GM21619 (cell line): ENCODE data around the gene LIN9.
"Not testable (repeated sequence)": the region's sequence is repeated elsewhere in the genome, so short reads cannot be mapped to it uniquely, and the experiment has no call there.

ENCODE experiments used
- ATAC-seq: cut with Tn5 transposase; IDR thresholded peaks from one replicate; pipeline ENCODE4 v1.9.1; 2021; ENCODE audit not compliant: unreplicated experiment

The LIN9 gene

DNA sequence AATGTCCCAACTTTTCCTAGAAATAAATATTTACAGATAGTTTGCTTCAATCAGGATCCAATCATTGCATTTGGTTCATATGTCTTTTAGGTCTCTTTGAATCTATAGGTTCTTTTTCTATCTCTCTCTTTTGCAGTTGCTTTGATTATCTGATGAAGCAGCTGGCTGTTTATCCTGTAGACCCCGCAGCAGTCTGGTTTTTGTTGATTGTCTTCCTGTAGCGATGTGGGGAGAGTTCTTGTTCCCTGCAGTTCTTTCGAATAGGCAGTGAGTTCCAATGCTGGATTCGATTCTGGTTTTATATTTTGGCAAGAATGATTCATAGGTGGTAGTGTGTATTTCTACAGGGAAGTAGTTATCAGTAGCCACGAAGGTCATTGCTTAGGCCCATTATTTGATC lies 92.9 kb downstream of the LIN9 start:
- no peak for ATAC-seq

DNA sequence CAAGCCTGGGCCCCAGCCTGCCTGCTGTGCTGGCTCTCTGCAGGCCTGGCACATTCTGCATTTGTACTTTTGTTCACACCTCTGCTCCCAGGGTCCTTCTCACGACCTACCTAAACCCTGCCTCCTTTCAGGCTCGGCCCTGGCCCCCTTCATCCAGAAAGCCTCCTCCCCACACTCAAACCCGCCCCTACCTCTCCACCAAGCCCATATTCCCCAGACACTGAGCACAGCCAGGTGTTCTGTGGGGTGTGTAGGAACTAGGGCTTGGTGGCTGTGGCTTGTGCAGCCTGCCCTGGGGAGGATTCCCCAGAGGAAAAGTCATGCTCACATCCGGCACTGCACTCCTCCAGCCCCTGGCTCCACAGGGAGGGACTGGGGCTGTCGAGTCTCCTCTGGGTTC lies 93.7 kb downstream of the LIN9 start:
- no peak for ATAC-seq

DNA sequence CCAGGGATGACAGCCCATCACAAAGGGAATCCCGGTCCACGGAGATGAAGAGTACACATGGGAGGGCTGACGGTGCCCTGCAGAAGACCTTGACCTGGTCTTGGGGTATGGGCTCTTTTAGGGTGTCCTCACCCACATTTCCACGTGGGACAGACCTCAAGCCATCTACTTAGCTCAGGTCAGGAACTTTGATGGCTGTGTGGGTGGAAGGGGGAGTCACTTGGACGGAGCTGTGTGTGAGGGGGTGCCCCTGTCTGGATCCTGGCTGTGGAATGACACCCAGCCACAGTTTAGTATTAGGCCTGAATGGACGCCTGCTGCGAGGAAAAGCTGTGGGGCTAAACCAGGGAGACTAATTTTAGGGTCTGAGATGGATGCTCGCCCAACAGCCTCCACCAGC lies 96.4 kb downstream of the LIN9 start:
- no peak for ATAC-seq

- ATAC-seq: no peak
These were observed 97.7 kb downstream of the LIN9 start for GRCh38 chr1:226211181-226211821.

- ATAC-seq: no peak
These were observed 98.3 kb downstream of the LIN9 start for GRCh38 chr1:226210571-226211176.

- no peak for ATAC-seq
These were observed 99.5 kb downstream of the LIN9 start for GRCh38 chr1:226209307-226210059.

- ATAC-seq: no peak
These were observed 101.9 kb downstream of the LIN9 start for GRCh38 chr1:226207048-226207447.

DNA sequence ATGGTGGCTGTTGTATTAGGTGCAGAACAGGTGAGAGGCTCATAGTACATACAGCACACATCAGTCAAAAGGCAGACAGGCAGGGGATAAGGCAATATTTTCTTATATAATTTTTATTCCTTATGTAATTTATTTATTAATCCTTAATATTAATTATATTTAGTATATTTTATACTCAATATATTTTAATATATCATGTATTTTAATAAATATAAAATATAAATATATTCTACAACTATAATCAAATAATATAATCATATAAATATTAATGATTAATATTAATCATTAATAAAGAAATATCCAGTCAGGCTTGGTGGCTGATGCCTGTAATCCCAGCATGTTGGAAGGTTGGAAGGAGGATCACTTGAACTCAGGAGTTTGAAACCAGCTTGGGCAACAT lies 104.8 kb downstream of the LIN9 start:
- ATAC-seq: no peak

GRCh38 chr1:226203655-226204054 lies 105.3 kb downstream of the LIN9 start:
- ATAC-seq: no peak

GRCh38 chr1:226203240-226203639 lies 105.7 kb downstream of the LIN9 start:
- no peak for ATAC-seq

DNA sequence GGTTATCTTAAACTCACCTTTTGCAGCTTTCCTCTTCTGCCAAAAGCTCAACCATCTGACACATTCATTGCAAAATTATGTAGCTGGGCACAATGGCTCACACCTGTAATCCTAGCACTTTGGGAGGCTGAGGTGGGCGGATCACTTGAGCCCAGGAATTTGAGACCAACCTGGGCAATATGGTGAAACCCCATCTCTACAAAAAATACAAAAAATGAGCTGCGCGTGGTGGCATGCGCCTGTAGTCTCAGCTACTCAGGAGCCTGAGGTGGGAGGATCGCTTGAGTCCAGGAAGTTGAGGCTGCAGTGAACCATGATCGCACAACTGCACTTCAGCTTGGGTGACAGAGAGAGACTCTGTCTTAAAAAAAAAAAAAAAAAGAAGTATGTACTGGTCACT lies 106.3 kb downstream of the LIN9 start:
- ATAC-seq: not testable (repeated sequence)

DNA sequence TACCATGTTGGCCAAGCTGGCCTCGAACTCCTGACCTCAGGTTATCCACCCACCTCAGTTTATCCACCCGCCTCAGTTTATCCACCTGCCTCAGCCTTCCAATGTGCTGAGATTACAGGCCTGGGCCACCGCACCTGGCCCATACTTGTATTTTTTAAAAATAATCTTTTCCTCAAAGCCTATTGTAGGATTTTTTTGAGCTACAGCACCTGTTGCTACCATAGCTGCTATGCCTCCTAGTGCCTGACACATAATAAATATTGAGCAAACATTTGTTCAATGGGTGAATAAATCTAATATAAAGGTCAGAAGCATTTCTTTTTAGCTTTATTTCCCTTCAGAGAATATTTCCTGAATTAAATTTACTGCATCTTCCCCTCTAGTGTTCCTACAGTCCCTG lies 106.7 kb downstream of the LIN9 start:
- ATAC-seq: no peak

DNA sequence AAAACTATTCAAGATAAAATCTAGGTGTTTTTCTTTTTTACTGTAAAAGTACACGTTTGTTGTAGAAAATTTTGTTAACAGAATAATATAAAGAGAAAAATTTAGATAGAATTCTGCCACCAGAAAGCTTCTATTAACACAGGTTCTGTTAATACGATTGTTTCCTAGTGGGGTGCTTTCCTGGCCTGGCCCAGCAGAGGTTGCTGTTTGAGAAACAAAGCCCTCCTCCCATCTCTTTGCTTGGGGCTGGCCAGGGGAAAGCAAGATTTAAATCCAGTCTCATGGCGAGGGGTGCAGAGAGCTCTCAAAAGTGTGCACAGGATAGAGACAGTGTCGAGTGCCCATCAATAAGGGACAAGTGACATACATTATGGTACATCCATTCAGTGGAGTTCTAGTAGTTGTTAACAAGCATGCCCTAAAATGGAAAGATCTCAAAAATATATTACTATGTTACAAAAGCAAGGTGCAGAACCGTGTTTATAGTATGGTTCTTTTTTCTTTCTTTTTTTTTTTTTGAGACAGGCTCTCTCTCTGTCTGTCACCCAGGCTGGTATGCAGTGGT lies 107.9 kb downstream of the LIN9 start:
- ATAC-seq: peak; percentile 69

DNA sequence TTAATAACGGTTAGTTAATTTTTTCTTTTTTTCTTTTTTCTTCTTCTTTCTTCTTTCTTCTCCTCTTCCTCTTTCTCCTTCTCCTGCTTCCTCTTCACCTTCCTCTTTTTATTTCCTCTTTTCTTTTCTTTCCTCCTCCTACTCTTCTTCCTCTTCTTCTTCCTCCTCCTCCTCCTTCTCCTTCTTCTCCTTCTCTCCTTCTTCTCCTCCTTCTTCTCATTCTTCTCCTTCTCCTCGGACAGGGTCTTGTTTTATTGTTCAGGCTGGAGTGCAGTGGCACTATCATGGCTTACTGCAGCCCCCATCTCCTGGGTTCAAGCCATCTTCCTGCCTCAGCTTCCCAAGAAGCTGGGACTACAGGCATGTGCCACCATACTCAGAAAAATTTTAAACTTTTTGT lies 109.0 kb downstream of the LIN9 start:
- ATAC-seq: no peak

DNA sequence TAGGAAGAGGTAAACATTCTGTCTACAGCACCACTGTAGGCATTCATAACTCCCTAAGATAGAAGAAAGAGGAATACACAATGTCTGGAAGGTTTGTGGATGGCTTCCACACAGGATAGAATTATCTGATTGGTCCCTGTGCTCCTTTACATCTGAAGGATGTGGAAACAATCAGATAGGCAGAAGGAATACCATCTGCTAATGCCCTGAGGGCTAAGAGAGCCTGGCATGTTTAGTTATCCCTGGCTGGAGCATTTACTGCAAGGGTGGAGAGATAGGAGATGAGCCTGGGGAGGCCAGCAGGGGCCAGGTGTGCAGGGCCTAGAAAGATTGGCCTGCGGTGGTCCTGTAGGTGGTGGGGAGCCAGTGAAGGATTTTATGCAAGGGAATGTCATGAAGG lies 113.8 kb downstream of the LIN9 start:
- no peak for ATAC-seq

DNA sequence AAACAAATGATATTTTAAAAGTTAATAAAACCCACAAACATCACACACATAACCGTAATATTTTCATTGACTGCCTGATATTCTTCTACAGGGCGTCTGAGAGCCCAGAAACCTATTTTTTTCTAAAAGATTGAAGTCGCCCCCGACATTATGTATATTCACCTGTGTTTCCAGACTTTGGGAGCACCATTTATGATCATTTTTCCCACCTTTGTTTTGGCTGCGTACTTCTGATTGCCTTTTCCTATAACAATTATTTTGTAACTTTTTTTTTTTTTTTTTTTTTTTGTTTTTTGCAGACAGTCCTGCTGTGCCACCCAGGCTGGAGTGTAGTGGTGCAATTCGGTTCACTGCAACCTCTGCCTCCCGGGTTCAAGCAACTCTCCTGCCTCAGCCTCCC lies 121.6 kb downstream of the LIN9 start:
- ATAC-seq: no peak

DNA sequence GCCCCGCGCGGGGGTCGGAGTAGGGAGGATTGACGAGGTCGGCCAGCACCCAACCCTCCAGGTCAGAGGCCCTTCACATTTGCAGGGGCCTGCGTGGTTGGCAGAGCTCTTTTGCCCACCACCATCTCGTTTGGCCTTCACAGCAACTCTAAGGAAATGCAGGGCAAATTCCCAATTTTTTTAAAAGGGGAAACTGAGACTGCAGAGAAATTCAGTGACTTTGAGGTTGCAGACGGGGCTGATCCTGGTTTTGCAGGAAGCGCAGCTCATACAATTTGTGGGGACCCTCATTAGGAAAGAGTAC lies 122.0 kb downstream of the LIN9 start:
- ATAC-seq: no peak

DNA sequence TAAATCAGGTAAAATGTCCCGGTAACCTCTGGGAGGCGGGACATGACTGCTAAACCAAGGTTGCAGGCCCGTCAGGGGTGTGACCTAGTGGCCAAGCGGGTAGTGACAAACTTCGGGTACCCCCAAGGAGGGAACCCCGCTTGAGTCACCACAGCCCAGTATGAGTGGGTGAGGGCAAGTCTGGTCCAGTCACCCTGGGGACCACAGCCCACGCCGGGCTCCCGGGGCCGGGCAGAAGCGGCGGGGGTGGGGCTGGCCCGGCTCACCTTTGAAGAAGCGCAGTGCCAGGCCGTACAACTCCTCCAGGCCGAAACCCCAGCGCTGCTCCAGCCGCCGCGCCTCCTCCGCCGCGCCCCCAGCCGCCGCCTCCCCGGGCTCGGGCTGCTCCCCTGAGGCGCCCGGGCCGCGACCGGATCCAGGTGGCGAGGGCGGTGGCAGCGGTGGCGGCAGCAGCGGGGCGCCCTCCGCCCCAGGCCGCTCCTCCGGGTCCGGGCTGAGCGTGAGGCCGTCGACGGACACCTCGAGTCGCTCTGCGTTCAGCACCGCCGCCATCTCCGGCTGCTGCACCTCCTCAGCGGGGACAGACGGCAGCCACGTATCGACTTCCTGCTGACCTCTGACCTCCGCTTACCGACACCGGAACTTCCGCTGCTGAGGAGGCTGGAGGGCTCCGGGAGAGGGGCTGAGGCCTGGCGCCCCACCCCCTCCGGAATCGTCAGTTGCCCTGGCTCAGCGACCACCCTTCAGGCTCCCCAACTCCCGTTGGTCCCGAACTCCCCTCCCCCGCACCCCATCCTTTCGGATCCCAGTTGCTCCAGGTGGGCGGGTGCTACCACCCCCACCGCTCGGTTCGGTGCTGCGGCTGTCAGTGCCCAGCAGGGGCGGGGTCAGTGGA lies 122.6 kb downstream of the LIN9 start, which contains the start of gene ACBD3:
Gene ACBD3 (minus strand): TSS at position 618 of the 895 bp plus-strand sequence. CDS start 66 bp downstream, at position 552.
- ATAC-seq: peak; percentile 96

DNA sequence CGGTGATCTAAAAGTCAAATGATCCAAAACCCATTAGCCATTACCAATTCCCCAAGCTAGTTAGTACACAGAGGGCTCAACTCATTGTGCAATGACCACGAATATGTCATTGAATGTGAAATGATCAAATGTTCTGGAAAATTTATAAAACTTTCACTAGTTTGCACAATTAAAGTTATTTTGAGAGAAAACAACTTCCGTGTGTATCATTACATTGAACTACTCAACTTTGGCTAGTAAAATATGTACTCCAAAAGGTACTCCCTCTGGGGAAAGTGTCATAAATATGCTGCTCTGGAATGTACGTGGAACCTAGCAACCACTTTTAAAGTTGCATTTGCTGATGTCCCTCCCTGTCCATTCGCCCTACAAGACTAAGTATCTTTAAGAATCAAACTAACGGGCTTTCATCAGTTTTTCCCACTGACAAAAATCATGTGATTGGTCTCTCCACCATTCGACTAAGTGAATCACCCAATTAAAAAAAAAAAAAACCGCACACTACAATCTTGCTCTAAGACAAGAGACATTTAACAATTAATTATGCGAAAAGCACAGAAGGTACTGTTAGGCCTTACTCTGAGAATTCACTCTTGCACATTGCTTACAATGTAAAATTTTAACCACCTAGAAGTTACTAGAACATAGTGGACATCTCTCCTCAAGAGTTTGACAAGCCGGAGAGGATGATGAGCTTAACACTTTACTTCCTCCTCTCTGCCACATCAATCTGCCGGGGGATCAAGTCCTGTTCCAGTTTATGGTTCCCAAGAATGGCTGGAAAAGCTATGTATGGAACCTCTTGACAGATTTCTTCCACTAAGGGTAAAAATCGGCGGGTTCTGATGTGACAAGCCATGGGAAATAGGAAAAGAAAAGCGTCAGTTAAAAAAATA lies 123.6 kb downstream of the LIN9 start:
- ATAC-seq: no peak
